Muscle layer of colon (tissue), 2 donors: Measurements from ENCODE around the gene PDIA4.
A peak's percentile ranks its signal among the peaks of the same experiment; 100 is the strongest.
"Not testable (repeated sequence)": the region's sequence is repeated elsewhere in the genome, so short reads cannot be mapped to it uniquely, and the experiment has no call there.

Experiments used
- H3K27ac ChIP-seq: one replicate; pipeline ENCODE4 v1.7.0; 2013; ENCODE audit warnings: low read depth, mild to moderate bottlenecking, low read length, moderate library complexity
- H3K27me3 ChIP-seq, 2 donors: one replicate each; pipeline ENCODE4 v1.7.0; 2013; ENCODE audit warnings: low read length in 2 of 2, mild to moderate bottlenecking in 2 of 2; ENCODE audit not compliant: insufficient read depth in 2 of 2, control insufficient read depth in 1 of 2
- H3K36me3 ChIP-seq: one replicate; pipeline ENCODE4 v1.7.0; 2013; ENCODE audit warnings: mild to moderate bottlenecking, low read length; ENCODE audit not compliant: insufficient read depth
- H3K4me1 ChIP-seq: one replicate; pipeline ENCODE4 v1.7.0; 2013; ENCODE audit warnings: mild to moderate bottlenecking, low read length; ENCODE audit not compliant: insufficient read depth
- H3K4me3 ChIP-seq, 2 donors: one replicate each; pipeline ENCODE4 v1.7.0; 2013; ENCODE audit warnings: low read length in 2 of 2, low read depth in 1 of 2, mild to moderate bottlenecking in 1 of 2, moderate library complexity in 1 of 2
- H3K9ac ChIP-seq: one replicate; pipeline ENCODE4 v1.7.0; 2013; ENCODE audit warnings: low read length
- H3K9me3 ChIP-seq: one replicate; pipeline ENCODE4 v1.7.0; 2013; ENCODE audit warnings: mild to moderate bottlenecking, low read length
- donor health status: abdominal sarcoma.
- donor health status: Adenocarcinoma of cecum.

Gene PDIA4

DNA sequence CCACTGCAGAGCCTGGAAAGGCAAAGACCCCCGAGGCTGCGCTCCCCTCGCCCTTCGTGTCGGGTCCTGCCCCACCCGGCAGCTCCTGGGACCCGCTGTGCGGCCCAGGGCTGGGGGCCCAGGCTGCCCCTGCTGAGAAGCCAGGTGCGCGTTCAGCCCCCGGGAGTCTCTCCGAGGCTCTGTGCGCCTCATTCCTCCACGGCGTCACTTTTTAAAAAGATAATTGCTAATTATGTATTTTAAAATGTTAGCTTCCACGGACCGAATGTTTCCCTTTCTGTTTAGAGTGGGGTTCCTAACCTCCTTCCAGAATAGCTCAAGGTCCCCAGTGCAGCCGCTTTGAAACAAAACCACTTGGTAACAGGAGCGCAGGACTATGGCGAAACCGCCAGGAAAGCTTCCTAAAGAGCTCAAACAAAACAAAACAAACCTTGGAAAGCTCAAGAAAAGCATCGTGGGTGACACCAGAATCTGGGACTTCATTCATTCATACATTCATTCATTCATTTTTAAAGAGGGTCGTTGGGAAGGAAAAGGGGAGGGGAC lies 45.6 kb downstream of the PDIA4 start:
- Histone ChIP-seq H3K36me3 (no peaks in the 10 kb centered on the region), H3K9me3 (no peaks in the 10 kb centered on the region), H3K9ac (no peak overlapping the region), H3K27me3 (no peaks in the 10 kb centered on the region), H3K27ac (peak overlapping the region; percentile 10), H3K4me1 (peaks cover 13% of the 10 kb centered on the region), H3K4me3 (peak overlapping the region; percentile 31 to 66)

DNA sequence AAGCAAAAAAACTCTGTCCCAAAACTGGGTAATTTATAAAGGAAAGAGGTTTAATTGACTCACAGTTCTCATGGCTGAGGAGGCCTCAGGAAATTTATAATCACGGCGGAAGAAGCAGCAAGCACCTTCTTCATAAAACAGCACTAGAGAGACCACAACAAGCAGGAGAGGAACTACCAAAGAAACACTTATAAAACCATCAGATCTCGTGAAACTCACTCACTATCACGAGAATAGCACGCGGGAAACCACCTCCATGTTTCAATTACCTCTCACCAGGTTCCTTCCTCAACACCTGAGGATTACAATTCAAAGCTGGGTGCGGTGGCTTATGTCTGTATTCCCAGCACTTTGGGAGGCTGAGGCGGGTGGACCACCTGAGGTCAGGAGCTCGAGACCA lies 48.5 kb downstream of the PDIA4 start:
- no peak overlapping the region for H3K9ac ChIP-seq

DNA sequence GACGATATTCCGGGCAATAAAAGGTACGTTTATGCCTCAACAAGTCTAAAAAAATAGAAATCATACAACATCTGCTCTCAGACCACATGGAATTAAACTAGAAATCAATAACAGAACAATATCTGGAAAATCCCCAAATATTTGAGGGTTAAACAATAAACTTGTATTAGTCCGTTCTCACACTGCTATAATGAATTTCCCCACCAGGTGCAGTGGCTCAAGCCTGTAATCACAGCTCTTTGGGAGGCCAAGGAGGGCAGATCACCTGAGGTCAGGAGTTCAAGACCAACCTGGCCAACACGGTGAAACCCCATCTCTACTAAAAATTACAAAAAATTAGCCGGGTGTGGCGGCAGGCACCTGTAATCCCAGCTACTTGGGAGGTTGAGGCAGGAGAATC lies 49.2 kb downstream of the PDIA4 start:
- H3K9ac ChIP-seq, H3K4me3 ChIP-seq, H3K9me3 ChIP-seq, H3K4me1 ChIP-seq, H3K27me3 ChIP-seq, H3K27ac ChIP-seq, H3K36me3 ChIP-seq: not testable (repeated sequence)

More for the DNA sequence above, 48.5 kb downstream of the PDIA4 start:
- H3K36me3 ChIP-seq: no peaks in the 10 kb centered on the region
- H3K4me3 ChIP-seq: no peak overlapping the region
- no peaks in the 10 kb centered on the region for H3K27me3 ChIP-seq
- H3K9me3 ChIP-seq: no peaks in the 10 kb centered on the region
- peaks cover 11% of the 10 kb centered on the region for H3K4me1 ChIP-seq
- no peak overlapping the region for H3K27ac ChIP-seq

DNA sequence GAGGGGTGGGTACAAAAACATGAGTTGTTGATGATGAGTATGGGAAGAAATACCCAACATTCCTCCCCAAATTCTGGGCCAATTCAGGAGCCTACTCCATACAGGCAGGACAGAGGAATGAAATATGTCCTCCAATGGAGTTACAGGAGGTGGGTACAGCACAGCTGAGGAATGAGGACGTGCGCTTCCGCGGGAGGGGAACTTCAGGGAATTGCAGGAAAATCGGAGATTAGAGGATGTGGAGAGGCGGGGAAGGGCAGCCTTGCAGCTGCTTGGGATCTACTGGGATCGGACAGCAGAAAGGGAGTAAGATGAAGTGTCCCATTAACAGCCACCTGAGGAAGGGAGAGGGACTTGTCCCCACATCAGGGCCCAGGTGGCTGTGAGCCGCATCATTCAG lies 50.2 kb downstream of the PDIA4 start:
- Histone ChIP-seq H3K4me3 (no peak overlapping the region), H3K9me3 (no peaks in the 10 kb centered on the region), H3K27ac (no peak overlapping the region), H3K4me1 (no peaks in the 10 kb centered on the region), H3K9ac (no peak overlapping the region), H3K27me3 (no peaks in the 10 kb centered on the region), H3K36me3 (no peaks in the 10 kb centered on the region)

DNA sequence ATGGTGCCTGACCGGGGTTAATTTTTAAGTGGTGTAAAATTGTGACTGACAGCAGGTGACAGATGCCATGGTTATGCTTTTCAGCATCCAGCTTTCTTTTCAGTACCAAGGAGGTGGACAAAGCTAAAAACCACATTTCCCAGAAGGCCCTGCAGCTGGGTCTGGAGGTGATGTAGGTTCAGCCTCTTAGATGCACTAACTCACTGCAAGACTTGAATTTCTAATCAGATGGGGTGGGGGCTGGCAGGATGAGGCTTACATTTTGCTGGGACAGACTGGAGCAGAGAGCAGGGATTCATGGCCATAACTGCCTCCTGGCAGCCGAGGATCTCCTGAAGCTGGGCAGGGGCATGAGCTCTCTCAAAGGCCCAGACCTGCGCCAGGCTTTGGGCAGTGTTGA lies 52.4 kb downstream of the PDIA4 start:
- Histone ChIP-seq H3K9ac (no peak overlapping the region), H3K27ac (no peak overlapping the region), H3K36me3 (no peaks in the 10 kb centered on the region), H3K9me3 (no peaks in the 10 kb centered on the region), H3K4me3 (no peak overlapping the region), H3K4me1 (no peaks in the 10 kb centered on the region), H3K27me3 (no peaks in the 10 kb centered on the region)

DNA sequence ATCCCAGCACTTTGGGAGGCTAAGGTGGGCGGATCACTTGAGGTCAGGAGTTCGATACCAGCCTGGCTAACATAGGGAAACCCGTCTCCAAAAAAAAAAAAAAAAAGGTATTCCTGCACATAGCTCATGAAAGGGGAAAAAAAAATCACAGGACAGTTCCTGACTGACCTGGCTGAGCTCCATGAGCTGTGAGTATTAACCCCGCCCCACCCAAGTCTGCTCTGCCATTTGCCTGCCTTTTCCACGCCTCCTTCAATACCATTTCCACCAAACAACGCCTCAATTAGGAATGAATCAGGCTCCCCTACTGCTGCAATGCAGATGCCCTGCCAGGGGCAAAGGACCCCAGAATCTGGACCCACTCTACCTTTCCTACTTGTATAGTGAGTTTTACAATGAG lies 55.0 kb downstream of the PDIA4 start:
- H3K27ac ChIP-seq: no peak overlapping the region
- no peaks in the 10 kb centered on the region for H3K9me3 ChIP-seq
- H3K4me1 ChIP-seq: no peaks in the 10 kb centered on the region
- H3K4me3 ChIP-seq: no peak overlapping the region
- no peak overlapping the region for H3K9ac ChIP-seq
- H3K27me3 ChIP-seq: no peaks in the 10 kb centered on the region
- no peaks in the 10 kb centered on the region for H3K36me3 ChIP-seq

DNA sequence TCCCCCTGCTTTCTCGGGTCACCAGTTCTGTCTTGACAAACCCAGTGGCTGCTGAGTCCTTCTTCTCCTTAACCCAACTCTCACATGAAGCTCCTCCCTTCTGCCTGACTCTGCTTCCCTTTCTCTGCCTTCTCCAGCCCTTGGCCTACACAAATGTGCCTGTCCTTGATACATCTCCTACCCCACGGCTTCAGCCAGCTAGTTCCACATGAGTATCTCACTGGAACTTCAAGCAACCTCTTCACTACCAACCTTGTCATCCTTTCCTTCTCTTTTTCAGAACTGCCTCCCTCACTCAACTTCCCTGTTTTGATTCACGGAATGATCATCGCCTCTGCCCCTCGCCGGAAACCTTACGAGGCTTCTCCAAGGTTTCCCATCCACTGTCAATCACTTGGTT lies 55.9 kb downstream of the PDIA4 start:
- no peaks in the 10 kb centered on the region for H3K36me3 ChIP-seq
- H3K9me3 ChIP-seq: no peaks in the 10 kb centered on the region
- H3K27me3 ChIP-seq: no peaks in the 10 kb centered on the region
- H3K9ac ChIP-seq: no peak overlapping the region
- no peak overlapping the region for H3K4me3 ChIP-seq
- no peaks in the 10 kb centered on the region for H3K4me1 ChIP-seq
- H3K27ac ChIP-seq: no peak overlapping the region

DNA sequence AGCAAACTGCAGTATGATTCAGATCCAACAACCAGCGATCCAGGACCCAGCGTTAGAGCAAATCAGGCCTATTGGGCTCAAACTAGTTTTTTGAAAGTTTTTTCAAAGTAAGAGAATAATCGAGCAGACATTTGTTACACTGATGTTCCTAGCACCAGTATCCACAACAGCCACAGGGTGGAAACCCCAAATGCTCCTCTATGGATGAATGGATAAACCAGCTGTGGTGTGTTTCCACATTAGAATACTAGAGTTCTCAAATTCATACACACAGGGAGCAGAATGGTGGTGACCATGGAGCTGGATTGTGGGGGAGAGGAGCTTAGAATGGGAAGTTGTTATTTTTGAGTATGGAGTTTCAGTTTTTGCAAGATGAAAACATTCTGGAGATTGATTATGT lies 60.7 kb downstream of the PDIA4 start:
- no peak overlapping the region for H3K27ac ChIP-seq
- no peak overlapping the region for H3K9ac ChIP-seq
- no peaks in the 10 kb centered on the region for H3K36me3 ChIP-seq

DNA sequence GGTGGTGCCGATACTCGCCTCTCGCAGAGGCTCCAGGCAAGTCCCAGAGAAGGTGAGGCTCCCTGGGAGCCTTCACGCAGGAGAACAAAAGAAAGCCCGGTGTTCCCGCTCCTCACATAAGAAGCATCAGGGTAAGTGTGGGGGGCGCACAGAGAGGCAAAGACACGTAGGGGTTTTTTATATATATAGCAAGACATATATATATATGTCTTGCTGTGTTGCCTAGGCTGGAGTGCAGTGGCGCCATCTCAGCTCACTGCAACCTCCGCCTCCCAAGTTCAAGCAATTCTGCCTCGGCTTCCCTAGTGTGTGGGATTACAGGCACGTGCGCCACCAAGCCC lies 61.3 kb downstream of the PDIA4 start:
- H3K27ac ChIP-seq: no peak overlapping the region

More for the DNA sequence above, 60.7 kb downstream of the PDIA4 start:
- Histone ChIP-seq H3K4me1 (no peaks in the 10 kb centered on the region), H3K9me3 (no peaks in the 10 kb centered on the region), H3K27me3 (no peaks in the 10 kb centered on the region), H3K4me3 (no peak overlapping the region)

DNA sequence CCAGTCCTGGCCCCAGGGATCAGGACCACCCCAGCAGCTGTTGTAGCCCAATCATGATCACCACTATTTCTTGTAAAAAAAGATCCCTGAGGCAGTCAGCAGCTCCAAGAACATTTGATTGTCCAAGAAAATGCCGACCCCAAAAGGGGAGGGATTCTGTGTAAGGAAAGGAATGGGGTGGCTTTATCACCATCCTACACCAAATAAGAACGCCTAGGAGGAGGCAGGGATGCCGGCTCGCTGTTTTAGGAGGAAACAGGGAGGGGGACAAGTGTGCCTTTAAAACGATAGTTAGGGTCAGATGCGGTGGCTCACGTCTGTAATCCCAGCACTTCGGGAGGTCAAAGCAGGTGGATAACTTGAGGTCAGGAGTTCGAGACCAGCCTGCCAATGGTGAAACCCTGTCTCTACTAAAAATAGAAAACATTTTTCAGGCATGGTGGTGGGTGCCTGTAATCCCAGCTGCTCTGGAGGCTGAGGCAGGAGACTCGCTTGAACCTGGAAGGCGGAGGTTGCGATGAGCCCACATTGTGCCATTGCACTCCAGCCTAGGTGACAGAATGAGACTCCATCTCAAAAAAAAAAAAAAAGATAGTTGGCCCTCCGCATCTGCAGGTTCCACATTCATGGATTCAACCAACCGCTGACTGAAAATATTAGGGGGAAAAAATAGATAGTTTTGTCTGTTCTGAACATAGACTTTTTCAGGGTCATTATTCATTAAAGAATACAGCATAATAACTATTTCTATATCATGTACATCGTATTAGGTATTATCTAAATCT lies 63.6 kb downstream of the PDIA4 start:
- no peak overlapping the region for H3K27ac ChIP-seq
- peak overlapping the region in 1 of 2 donors; percentile 73 for H3K4me3 ChIP-seq
- H3K27me3 ChIP-seq: no peaks in the 10 kb centered on the region
- no peaks in the 10 kb centered on the region for H3K4me1 ChIP-seq
- H3K9ac ChIP-seq: no peak overlapping the region
- no peaks in the 10 kb centered on the region for H3K9me3 ChIP-seq
- H3K36me3 ChIP-seq: no peaks in the 10 kb centered on the region

More for the DNA sequence above, 61.3 kb downstream of the PDIA4 start:
- Histone ChIP-seq H3K9ac (no peak overlapping the region), H3K4me3 (peak overlapping the region in 1 of 2 donors; percentile 53), H3K4me1 (no peaks in the 10 kb centered on the region), H3K36me3 (no peaks in the 10 kb centered on the region), H3K9me3 (no peaks in the 10 kb centered on the region), H3K27me3 (no peaks in the 10 kb centered on the region)

DNA sequence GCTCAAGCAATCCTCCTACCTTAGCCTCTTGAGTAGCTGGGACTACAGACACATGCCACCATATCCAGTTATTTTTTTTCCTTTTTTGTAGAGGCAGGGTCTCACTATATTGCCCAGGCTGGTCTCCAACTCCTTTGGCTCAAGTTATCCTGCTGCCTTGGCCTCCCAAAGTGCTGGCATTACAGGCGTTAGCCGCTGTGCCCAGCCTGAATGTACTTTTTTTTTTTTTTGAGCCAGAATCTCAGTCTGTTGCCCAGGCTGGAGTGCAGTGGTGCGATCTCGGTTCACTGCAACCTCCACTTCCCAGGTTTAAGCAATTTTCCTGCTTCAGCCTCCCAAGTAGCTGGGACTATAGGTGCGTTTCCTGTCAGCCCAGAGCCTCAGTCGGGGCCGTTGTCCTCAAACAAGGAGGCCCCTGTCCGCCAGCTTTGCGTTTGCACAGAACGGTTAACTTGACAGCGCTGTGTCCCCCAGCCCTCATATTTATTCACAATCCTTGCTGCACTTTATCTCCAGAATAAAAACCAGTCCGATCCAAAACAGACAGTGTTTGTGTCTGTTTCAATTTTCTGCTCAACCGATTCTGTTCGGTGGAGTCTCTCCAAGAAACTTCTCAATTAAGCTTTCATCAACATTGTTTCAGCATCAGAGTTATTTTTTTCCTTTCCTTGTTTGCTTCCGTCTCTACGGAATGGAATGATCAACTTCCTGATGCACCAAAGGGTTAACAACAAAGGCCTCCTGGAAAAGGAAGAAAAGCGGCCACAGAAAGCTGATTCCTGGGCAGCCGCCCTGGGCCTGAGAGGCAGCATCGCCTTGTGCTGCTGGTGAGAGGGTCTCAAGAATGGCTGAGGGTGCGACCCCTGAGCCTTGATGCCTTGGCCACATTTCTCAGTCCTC lies 64.5 kb downstream of the PDIA4 start:
- Histone ChIP-seq H3K9me3 (no peaks in the 10 kb centered on the region), H3K4me3 (peak overlapping the region in 1 of 2 donors; percentile 73), H3K4me1 (no peaks in the 10 kb centered on the region), H3K27me3 (no peaks in the 10 kb centered on the region), H3K27ac (peak overlapping the region; percentile 21), H3K36me3 (no peaks in the 10 kb centered on the region), H3K9ac (peak overlapping the region; percentile 23)
